NCI-H2029 treated with DMSO at 0.1 percent for 48 hours (cell line): ENCODE results near the gene QSOX2.
"Not testable (repeated sequence)": the region's sequence is repeated elsewhere in the genome, so short reads cannot be mapped to it uniquely, and the experiment has no call there.

Experiments
- DNase-seq: peaks from one replicate; lab custom pipeline; 2025; lab: John Stamatoyannopoulos, UW

The QSOX2 gene

GRCh38 chr9:136282272-136282861 lies 36.8 kb upstream of the QSOX2 start:
- no peak for DNase-seq

GRCh38 chr9:136281421-136282271 lies 36.0 kb upstream of the QSOX2 start:
- no peak for DNase-seq

DNA sequence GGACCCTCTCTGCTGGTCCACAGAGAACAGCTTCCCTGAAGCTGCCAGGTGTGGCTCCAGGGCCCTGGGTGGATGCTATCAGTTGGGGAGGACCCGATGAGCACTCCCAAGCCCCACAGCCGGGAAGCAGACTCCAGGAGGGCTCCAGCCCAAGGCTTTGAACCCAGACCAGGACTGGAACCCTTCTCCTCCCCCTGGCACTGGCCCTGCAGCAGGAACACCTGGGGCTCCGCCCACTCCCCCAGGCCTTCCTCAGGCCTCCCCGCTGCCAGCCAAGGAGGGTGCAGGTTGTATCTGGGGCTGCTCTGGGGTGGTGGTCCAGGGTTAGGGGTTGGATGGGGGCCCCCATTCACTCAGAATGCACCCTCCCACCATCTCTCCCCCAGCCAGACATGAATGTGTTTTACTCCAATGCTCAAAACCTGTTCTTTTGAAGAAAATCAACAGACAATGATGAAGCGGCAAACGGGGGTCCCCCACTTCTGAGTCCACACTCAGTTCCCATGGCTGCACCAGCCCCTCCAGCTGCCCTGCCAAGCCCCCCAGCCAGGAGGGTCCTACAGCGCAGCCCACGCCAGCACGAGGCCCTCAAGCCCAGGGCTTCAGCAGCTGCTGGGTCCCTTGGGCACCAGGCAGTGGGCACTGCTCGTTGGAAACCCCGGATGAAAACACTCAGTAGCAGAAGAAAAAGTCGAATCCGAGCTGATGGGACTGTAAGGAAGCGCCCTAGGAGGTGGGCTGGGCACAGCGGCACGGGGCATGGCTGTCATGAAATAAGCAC lies 35.1 kb upstream of the QSOX2 start:
- DNase-seq = no peak

- no peak for DNase-seq
These were observed 33.9 kb upstream of the QSOX2 start for GRCh38 chr9:136279471-136279870.

- no peak for DNase-seq
These were observed 33.3 kb upstream of the QSOX2 start for GRCh38 chr9:136278894-136279293.

DNA sequence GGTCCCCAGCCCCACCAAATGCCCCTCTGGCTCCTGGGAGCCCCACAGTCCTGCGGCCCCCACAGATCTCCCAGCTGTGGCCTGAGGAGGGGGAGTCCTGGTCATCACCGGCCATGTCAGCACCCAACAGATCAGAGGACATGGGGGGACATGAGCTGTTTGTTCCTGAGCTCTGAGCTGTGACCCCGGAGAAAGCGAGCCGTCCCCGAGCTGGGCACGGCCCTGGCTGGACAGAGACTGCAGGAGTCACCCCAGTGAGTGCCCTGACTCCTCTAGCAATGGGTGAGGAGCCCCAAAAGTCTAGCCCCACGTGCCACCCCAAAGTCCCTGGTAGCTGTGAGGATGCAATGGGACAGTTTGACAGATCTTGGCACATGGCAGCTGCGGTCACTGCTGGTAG lies 32.6 kb upstream of the QSOX2 start:
- DNase-seq = no peak

GRCh38 chr9:136277746-136278145 lies 32.1 kb upstream of the QSOX2 start:
- no peak for DNase-seq

DNA sequence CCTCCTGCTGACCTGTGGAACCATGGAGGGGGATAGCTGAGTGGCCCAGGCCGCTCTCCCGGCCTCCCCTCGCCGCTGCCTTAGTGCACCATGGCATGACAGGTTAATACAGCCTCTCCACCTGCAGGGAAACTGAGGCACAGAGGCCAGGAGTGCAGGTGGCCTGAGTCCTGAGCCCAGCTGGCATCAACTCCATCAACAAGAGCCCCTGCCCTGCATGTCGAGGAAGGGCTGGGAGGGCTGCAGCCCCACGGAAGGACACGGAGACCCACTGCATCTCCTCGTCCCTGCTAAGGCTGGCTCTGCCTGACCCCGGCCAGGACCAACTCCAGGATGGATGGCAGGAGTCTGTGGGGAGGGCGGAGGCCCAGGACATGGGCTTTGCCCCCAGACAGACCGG lies 31.1 kb upstream of the QSOX2 start:
- DNase-seq = no peak

DNA sequence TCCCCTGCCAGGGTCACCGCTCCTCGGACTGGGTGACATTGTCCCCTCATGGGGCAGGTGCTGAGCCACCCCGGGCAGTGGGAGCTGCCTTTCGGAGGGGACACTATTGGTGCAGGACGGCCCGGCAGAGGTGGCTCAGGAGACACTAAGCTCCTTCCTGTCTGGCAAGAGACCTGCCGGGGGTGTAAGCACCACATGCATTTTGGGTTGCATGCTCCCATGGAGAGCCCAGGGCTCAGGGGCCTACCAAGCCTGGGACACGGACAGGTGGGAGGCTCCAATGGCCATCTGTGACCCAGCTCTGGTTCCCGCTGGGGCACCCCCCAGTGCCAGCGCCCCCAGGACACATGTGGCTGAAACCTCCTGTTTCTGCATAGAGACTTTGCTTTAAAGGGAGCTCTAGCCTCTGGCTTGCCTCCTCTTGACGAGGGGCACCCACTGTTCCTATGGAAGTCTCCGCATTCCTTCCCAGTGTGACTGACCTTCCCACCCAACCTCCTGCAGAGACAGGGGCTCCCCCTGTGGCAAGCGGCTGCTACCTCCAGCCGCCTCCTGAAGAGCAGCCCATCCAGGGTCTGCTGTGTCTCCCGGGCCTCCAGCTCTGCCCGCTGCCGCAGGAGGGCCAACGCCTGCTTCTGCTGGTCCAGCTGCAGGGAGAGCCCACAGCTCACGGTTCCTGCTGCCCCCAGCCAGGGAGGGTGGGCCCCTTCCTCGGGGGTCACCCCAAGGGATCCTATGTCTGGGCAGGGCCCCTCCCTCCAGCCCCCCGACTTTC lies 30.2 kb upstream of the QSOX2 start:
- no peak for DNase-seq

- no peak for DNase-seq
These were observed 29.4 kb upstream of the QSOX2 start for GRCh38 chr9:136274786-136275654.

GRCh38 chr9:136273921-136274785 lies 28.5 kb upstream of the QSOX2 start:
- DNase-seq = no peak

DNA sequence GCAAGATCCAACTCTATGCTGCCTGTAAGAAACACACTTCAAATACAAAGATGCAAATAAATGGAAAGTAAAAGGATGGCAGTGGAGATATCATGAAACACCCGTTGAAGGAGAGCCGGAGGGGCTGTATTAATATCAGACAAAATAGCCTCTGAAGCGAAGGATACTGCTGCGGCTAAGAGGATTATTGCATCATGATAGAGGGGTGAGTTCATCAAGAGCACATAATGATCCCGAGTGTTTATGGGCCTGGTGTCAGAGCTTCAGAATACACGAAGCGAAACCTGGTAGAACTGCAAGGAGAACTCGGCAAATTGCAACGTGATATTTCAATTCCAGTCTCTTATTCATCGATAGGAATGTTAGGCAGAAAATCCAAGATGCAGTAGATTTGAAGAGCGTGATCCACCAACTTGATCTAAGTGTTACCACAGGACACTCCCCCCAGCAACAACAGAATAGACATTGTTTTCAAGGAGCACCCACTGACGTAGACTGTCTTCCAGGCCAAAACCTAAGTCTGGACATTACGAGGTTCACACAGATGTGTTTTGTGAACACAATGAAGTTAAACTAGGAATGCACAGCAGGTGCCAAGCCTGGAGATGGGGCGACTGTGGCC lies 27.7 kb upstream of the QSOX2 start:
- DNase-seq = no peak

DNA sequence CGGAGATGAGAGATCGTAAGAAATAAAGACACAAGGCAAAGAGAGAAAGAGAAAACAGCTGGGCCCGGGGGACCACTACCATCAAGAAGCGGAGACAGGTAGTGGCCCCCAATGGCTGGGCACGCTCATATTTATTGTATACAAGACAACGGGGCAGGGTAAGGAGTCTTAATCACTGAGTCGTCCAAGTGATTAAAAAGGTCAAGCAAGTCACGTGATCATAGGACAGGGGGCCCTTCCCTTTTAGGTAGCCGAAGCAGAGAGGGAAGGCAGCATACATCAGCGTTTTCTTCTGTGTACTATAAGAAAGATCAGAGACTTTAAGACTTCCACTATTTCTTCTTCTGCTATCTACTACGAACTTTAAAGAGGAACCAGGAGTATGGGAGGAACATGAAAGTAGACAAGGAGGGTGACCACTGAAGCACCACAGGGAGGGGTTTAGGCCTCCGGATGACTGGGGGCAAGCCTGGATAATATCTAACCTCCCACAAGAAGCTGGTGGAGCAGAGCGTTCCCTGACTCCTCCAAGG lies 24.6 kb upstream of the QSOX2 start:
- DNase-seq = no peak

GRCh38 chr9:136268735-136269134 lies 23.1 kb upstream of the QSOX2 start:
- DNase-seq = no peak

DNA sequence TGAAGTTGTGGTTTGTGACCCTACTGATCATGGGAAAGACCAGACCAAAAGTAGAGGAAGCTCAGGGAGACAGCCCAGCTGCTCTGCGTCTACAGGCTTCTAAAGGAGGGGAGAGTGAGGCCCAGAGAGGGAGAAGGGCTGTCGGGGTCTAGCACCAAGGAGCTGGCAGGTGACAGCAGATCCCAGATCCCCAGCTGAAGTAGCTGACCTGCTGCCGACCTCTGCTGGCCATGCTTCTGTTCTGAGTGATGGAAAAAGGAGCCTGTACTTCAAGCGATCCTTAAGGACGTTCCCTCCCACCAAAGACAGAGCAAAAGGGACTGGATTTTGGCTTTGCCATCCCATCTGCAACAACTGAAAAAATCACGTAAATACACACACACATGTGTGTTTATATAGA lies 22.7 kb upstream of the QSOX2 start:
- no peak for DNase-seq

DNA sequence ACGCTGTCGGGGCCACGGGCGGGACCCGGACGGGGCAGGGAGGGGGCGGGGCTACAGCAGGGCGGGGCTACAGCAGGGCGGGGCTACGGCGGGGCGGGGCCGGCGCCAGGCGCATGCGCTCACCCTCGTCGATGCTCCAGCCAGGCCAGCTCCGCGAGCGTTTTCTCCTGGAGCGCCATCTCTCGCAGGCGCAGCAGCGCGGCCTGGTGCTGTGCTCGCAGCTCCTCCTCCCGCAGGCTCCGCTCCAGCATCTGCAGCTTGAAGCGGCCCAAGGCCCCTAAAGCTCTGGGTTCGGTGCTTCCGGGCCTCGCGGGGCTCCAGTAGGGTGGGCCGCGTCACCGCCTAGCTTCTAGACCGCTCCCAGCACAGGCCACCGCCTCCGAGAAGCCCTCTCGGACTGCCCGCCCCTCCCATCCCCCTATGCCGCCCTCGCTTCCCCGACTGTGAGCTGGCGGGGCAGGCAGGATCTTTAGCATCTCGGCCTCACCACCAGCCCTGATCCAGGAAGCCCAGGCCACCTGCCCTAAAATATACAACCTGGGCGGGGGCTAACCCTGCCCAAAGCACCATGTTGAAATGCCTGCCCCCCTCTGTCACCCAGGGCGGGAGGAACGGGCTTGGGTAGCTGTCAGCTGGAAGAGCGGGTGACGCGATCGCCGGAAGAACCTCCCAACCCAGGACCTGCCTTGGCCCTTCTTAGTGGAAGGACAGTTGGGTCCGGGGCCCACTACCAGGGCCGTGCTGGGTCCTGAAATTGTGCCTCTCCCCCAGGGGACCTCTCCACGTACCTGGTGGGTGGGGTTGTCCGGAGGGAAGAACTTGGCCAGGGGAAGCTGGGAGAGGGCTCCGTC lies 21.9 kb upstream of the QSOX2 start:
- DNase-seq = peak; percentile 31

DNA sequence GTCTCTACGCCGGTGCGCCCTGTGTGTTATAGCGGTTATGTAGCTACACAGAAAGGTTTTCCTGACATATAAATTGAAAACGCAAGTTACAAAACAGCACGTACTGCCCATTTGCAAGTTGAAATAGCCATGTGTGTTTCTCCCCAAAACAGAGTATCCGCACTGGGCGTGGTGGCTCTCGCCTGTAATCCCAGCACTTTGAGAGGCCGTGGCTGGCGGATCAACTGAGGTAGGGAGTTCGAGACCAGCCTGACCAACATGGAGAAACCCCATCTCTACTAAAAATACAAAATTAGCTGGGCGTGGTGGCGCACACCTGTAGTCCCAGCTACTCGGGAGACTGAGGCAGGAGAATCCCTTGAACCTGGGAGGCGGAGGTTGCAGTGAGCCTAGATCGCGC lies 21.0 kb upstream of the QSOX2 start:
- DNase-seq = not testable (repeated sequence)

- DNase-seq = no peak
These were observed 20.1 kb upstream of the QSOX2 start for GRCh38 chr9:136265561-136266355.
